ENCODE results near the gene ZC3H14.

The ZC3H14 gene

DNA sequence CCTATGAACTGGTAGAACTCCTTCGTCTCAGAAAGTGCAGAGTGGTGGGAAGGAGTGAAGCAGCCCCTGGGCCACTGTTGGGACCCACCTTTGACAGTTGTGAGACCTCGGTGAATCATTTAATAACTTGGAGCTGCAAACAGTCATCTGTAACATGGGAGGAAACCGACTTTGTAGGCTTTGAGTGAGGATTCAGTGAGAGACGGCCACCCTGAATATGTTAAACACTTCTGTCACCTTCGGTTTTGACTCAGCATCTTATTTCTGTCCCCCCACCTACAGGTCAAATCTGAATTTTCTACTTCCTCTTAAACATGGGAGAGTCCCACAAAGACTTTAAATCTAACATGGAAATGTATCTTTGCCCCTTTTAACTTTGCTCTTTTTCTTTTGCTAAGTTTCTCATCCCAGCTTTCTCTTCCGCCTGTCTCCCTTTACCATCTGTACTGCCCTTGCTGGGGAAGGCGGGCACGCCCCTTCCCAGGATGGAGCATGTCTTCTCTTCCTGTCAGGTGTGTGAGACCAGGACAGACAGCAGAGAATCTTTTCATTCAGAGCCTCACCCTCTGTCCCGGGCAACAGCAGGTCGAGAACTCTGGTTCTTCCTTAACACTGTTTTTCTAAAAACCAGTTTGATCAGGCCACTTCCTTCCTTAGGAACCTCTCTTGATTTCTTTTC lies 37.1 kb downstream of the ZC3H14 start:
- DNase-seq (ENCODE audit: insufficient read length, low spot score) (no peak), FAIRE-seq (no peak)
- TF ChIP-seq CTCF (IDR thresholded peaks at IDR 0.05; ENCODE audit: insufficient read depth, missing control alignments): no peak

DNA sequence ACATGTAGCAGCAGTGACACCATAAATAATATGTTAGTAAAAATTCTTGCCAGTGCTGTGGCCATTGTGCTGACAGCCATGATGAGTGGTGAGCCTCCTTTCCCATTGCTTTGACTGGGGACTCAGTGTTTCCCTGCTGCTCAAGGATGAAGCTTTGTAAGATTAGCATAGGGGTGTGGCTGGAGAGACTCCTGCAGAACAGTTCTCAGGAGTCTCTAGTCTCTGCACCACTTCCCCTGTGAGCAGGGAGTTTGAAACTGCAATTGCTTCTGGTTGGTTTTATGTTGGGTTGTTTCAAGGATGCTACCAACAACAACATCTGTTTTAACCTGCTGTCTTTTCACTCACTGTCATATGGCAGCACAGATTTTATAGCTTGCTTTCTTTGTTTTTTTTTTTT lies 41.4 kb downstream of the ZC3H14 start:
- no peak for TF ChIP-seq CTCF (IDR thresholded peaks at IDR 0.05; ENCODE audit: insufficient read depth, missing control alignments)
- DNase-seq (ENCODE audit: insufficient read length, low spot score) (no peak), FAIRE-seq (no peak)

GRCh38 chr14:88605594-88605993 lies 42.8 kb downstream of the ZC3H14 start:
- no peak for TF ChIP-seq CTCF (IDR thresholded peaks at IDR 0.05; ENCODE audit: insufficient read depth, missing control alignments)
- no peak for FAIRE-seq
- no peak for DNase-seq (ENCODE audit: insufficient read length, low spot score)

- FAIRE-seq (no peak), DNase-seq (ENCODE audit: insufficient read length, low spot score) (no peak)
- TF ChIP-seq CTCF (IDR thresholded peaks at IDR 0.05; ENCODE audit: insufficient read depth, missing control alignments): no peak
Measured at GRCh38 chr14:88607829-88608228, 45.0 kb downstream of the ZC3H14 start.

GRCh38 chr14:88611878-88612277 lies 49.0 kb downstream of the ZC3H14 start:
- FAIRE-seq: no peak
- no peak for TF ChIP-seq CTCF (IDR thresholded peaks at IDR 0.05; ENCODE audit: insufficient read depth, missing control alignments)
- DNase-seq (ENCODE audit: insufficient read length, low spot score): no peak

- FAIRE-seq (no peak), DNase-seq (ENCODE audit: insufficient read length, low spot score) (no peak)
- no peak for TF ChIP-seq CTCF (IDR thresholded peaks at IDR 0.05; ENCODE audit: insufficient read depth, missing control alignments)
Measured at GRCh38 chr14:88612981-88613380, 50.1 kb downstream of the ZC3H14 start.

DNA sequence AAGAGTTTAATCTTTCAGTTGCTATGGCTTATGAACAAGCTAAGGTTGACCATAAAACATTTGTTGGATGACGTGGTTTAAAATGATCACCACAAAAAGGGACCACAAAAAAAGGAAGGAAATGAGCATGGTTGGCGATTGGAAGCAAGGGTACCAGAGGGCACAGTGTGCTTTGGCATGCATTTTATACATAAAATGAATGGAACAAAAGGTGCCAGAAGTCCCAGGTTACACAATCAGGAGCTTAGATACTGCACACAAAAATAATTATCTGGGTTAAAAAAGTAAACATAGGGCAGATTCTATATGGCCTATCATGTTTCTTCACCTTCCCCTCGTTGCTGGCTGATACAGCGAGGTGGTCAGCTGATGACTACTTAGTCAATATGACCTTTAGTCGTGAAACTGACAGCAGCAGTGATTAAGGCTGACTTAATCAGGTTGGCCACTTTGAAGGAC lies 50.7 kb downstream of the ZC3H14 start:
- DNase-seq (ENCODE audit: insufficient read length, low spot score) (no peak), FAIRE-seq (peak; percentile 35)
- no peak for TF ChIP-seq CTCF (IDR thresholded peaks at IDR 0.05; ENCODE audit: insufficient read depth, missing control alignments)

Data from D721Med (cell line).